B cell (primary cell): ENCODE measurements around the gene ITPKB. TPM values are rescaled to one million over a fixed set of nuclear protein-coding genes. Genes with fewer than 3 reads are reported as not detected.

Experiments
- ATAC-seq: fragments of 200-7000 bp; cut with Tn5 transposase; one replicate; pipeline ENCODE4 v1.10.0; 2021; ENCODE audit warnings: low read depth, mild to moderate bottlenecking, moderate number of reproducible peaks, moderate library complexity
- CTCF ChIA-PET: fragments of 350-600 bp; sonication (Branson Sonifier 250); formaldehyde crosslinking; loops from one replicate; lab custom pipeline; 2021; ENCODE audit warnings: antibody characterized with exemption, inconsistent platforms; lab: Charles Lee
- POLR2A ChIA-PET: fragments of 350-600 bp; sonication (Branson Sonifier 250); formaldehyde crosslinking; loops from one replicate; lab custom pipeline; 2021; ENCODE audit warnings: antibody characterized with exemption; lab: Charles Lee
- DNase-seq: peaks from one replicate; pipeline ENCODE4 v3.0.0; 2013
- H2AFZ ChIP-seq: 2 replicates; pipeline ENCODE4 v1.6.1; 2012; ENCODE audit warnings: mild to moderate bottlenecking, low read depth, low read length; ENCODE audit not compliant: insufficient read depth, poor library complexity, severe bottlenecking
- H3K27ac ChIP-seq, 2 donors: 1 replicate in 1 of 2; 2 replicates in 1 of 2; pipeline ENCODE4 v1.5.1; 2012 to 2013; ENCODE audit warnings: low read length in 2 of 2, mild to moderate bottlenecking in 2 of 2, moderate library complexity in 1 of 2
- H3K27me3 ChIP-seq, 4 experiments: fragments of 200-600 bp in 1 of 4; sonication (generic) in 1 of 4; replicated peaks in 1 of 4; 1 replicate in 2 of 4; 2 replicates in 2 of 4; pipeline versions ENCODE4 v1.6.1 to v1.7.0; 2013 to 2016; ENCODE audit warnings: low read length in 3 of 4, mild to moderate bottlenecking in 2 of 4, mixed read lengths in 1 of 4, moderate library complexity in 1 of 4; ENCODE audit not compliant: insufficient read depth in 4 of 4, control insufficient read depth in 3 of 4; ENCODE audit errors: control extremely low read depth in 1 of 4
- H3K36me3 ChIP-seq, 2 experiments: replicated peaks in 1 of 2; 1 replicate in 1 of 2; 2 replicates in 1 of 2; pipeline versions ENCODE4 v1.6.1 to v1.7.1; 2013; ENCODE audit warnings: low read length in 1 of 2; ENCODE audit not compliant: insufficient read depth in 2 of 2, control insufficient read depth in 1 of 2; ENCODE audit errors: control extremely low read depth in 1 of 2, extremely low read depth in 1 of 2
- H3K4me1 ChIP-seq, 2 donors: fragments of 200-600 bp in 1 of 2; sonication (generic) in 1 of 2; 1 replicate in 1 of 2; 2 replicates in 1 of 2; pipeline versions ENCODE4 v1.5.1 to v1.6.1; 2013 to 2017; ENCODE audit warnings: low read length in 2 of 2; ENCODE audit not compliant: control insufficient read depth in 2 of 2, insufficient read depth in 2 of 2
- H3K4me2 ChIP-seq: replicated peaks from 2 replicates; pipeline ENCODE3; 2012; ENCODE audit warnings: mild to moderate bottlenecking, low read depth, low read length; ENCODE audit not compliant: poor library complexity, severe bottlenecking
- H3K4me3 ChIP-seq, 5 experiments: fragments of 200-600 bp in 1 of 5; sonication (generic) in 1 of 5; 1 replicate in 3 of 5; 2 replicates in 2 of 5; pipeline versions ENCODE4 v1.5.1 to v1.7.0; 2011 to 2016; ENCODE audit warnings: low read length in 4 of 5, mild to moderate bottlenecking in 4 of 5, low read depth in 2 of 5, control low read depth in 1 of 5, moderate library complexity in 1 of 5; ENCODE audit not compliant: insufficient read depth in 1 of 5; ENCODE audit errors: control extremely low read depth in 1 of 5, extremely low read depth in 1 of 5
- H3K79me2 ChIP-seq: fragments of 200-600 bp; sonication (generic); one replicate; pipeline ENCODE4 v1.6.0; 2016; ENCODE audit warnings: low read length; ENCODE audit not compliant: control insufficient read depth, insufficient read depth
- H3K9ac ChIP-seq: fragments of 200-600 bp; sonication (generic); 2 replicates; pipeline ENCODE4 v1.6.1; 2017; ENCODE audit warnings: mild to moderate bottlenecking, low read length, moderate library complexity
- H3K9me3 ChIP-seq, 3 donors: one replicate each; pipeline versions ENCODE4 v1.6.1 to v1.7.1; 2013; ENCODE audit warnings: low read length in 2 of 3; ENCODE audit not compliant: control insufficient read depth in 2 of 3, insufficient read depth in 1 of 3; ENCODE audit errors: control extremely low read depth in 1 of 3
- H4K20me1 ChIP-seq: 2 replicates; pipeline ENCODE4 v1.6.0; 2012; ENCODE audit warnings: mild to moderate bottlenecking, low read length; ENCODE audit not compliant: insufficient read depth, control insufficient read depth, poor library complexity, severe bottlenecking
- H3K27ac Mint-ChIP-seq: one replicate; pipeline ENCODE4 v1.8.0; 2021; ENCODE audit warnings: mixed read lengths
- H3K27me3 Mint-ChIP-seq: one replicate; pipeline ENCODE4 v1.8.0; 2021; ENCODE audit warnings: mixed read lengths
- H3K4me1 Mint-ChIP-seq: one replicate; pipeline ENCODE4 v1.8.0; 2021; ENCODE audit warnings: mixed read lengths
- H3K4me3 Mint-ChIP-seq: one replicate; pipeline ENCODE4 v1.8.0; 2021; ENCODE audit warnings: mixed read lengths
- H3K9me3 Mint-ChIP-seq: one replicate; pipeline ENCODE4 v1.8.0; 2022; ENCODE audit warnings: mixed read lengths; ENCODE audit not compliant: insufficient read depth
- EZH2 ChIP-seq: IDR thresholded peaks from 2 replicates; pipeline ENCODE4 v1.6.1; 2012; ENCODE audit warnings: borderline replicate concordance, low read depth, mild to moderate bottlenecking, moderate library complexity, low read length; ENCODE audit not compliant: insufficient read depth, poor library complexity, severe bottlenecking
- WGBS: methylation state at CpG from one replicate; pipeline ENCODE4 v1.1.5; 2013; ENCODE audit warnings: missing lambda C conversion rate; ENCODE audit not compliant: insufficient coverage; 5-methylcytosine and 5-hydroxymethylcytosine counted together
- intact Hi-C: fragments of 100-400 bp; cut with micrococcal nuclease; formaldehyde crosslinking; loops from one replicate; pipeline ENCODE4 v1.10.0; 2022
- polyA plus RNA-seq: library from polyadenylated mRNA; depleted of rRNA; stranded (reverse); fragments of >200 nt; gene quantifications from 2 replicates; pipeline ENCODE4 v1.2.3, GENCODE V29; 2012
- total RNA-seq, 2 donors: library from RNA; stranded (reverse); fragments of 120-200 nt in 1 of 2; gene quantifications; 1 replicate in 1 of 2; 2 replicates in 1 of 2; pipeline versions ENCODE4 v1.2.3 to v1.2.4, GENCODE V29; 2013 to 2022
- TF ChIP-seq, protein P1 (sequence below): fragments of 200-600 bp; IDR thresholded peaks from one replicate; pipeline ENCODE4 v1.8.0; 2022; ENCODE audit warnings: antibody characterized with exemption, mild to moderate bottlenecking

The ITPKB gene
- total and polyA plus RNA-seq, 2 donors (not counting 1 experiment from before 2014, with no cell fraction given), result 21.8 to 93.5 TPM

DNA sequence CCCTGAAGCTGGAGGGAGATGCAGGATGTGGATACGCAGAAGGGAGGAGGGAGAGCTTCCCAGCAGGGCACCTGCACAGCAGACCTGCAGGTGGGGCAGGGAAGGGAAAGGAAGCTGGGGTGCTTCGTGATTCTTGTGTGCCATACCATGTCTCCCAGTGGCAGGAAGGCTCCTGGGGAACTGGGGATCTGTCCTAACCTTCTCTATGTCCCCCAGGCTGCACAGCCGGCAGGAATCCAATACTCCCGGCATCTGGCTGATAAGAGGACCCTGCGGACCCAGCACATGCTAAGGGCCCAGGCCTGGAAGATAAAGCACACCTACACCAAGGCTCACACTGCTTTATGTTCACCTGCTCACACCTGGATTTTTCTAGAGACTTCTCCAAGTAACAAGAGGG, 79.4 kb downstream of the ITPKB start:
- Histone ChIP-seq H3K79me2 (peaks cover 97% of the 10 kb centered on the region), H3K36me3 (peaks cover 3 to 30% of the 10 kb centered on the region in 2 experiments), H3K27me3 (no peaks in the 10 kb centered on the region), H3K27ac (peak overlapping the region in 1 of 2 donors; percentile 82), H4K20me1 (peaks cover 14% of the 10 kb centered on the region), H2AFZ (no peak overlapping the region), H3K4me2 (peak overlapping the region; percentile 60), H3K9me3 (no peaks in the 10 kb centered on the region), H3K4me3 (no peak overlapping the region), H3K9ac (no peak overlapping the region), H3K4me1 (peaks cover 47 to 69% of the 10 kb centered on the region in 2 donors)
- ATAC-seq, result no peak
- H3K4me3 Mint-ChIP-seq, result no peak overlapping the region
- H3K9me3 Mint-ChIP-seq, result no peaks in the 10 kb centered on the region
- DNase-seq, result no peak
- H3K27ac Mint-ChIP-seq, result peak overlapping the region; percentile 95
- no peaks in the 10 kb centered on the region for H3K27me3 Mint-ChIP-seq
- POLR2A ChIA-PET, result interaction anchor here (1.3 kb wide), 1 partner anchor 17 kb away, joined by 3 read pairs; no protein-coding TSS in a partner anchor
- WGBS, result 100% methylated on average over 4 of the region's 5 CpGs
- intact Hi-C loops, result loop anchor here (5.0 kb wide), 1 partner anchor 1232 kb away; the partner anchor contains the start of gene LBR
- peaks cover 82% of the 10 kb centered on the region for H3K4me1 Mint-ChIP-seq
- no peak for TF ChIP-seq EZH2
- TF ChIP-seq, protein P1, sequence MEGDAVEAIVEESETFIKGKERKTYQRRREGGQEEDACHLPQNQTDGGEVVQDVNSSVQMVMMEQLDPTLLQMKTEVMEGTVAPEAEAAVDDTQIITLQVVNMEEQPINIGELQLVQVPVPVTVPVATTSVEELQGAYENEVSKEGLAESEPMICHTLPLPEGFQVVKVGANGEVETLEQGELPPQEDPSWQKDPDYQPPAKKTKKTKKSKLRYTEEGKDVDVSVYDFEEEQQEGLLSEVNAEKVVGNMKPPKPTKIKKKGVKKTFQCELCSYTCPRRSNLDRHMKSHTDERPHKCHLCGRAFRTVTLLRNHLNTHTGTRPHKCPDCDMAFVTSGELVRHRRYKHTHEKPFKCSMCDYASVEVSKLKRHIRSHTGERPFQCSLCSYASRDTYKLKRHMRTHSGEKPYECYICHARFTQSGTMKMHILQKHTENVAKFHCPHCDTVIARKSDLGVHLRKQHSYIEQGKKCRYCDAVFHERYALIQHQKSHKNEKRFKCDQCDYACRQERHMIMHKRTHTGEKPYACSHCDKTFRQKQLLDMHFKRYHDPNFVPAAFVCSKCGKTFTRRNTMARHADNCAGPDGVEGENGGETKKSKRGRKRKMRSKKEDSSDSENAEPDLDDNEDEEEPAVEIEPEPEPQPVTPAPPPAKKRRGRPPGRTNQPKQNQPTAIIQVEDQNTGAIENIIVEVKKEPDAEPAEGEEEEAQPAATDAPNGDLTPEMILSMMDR, result no peak
- CTCF ChIA-PET, result interaction anchor here (1.0 to 5.8 kb wide), 3 partner anchors 16 to 52 kb away, joined by 3 to 38 read pairs (median 36); no protein-coding TSS in a partner anchor

DNA sequence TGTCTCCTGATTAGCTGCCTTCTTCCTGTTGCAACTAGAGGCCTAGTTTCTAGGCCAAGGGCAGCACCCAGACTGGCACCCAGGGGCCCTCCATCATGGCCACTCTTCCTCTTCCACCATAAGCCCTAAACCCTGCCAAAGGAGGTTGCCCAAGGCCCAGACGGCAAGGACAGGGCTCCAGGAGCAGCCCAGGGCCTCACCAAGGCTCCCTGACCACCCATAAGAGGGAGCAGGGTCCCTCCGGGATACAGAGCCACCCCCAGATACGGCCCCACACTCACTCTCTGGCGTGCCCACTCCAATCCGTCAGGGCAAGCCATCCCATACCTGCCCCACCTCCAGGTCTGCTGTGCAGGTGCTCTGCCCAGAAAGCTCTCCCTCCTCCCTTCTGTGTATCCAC, 79.9 kb downstream of the ITPKB start:
- H3K9me3 ChIP-seq, result no peaks in the 10 kb centered on the region
- ChIA-PET POLR2A (interaction anchor here (0.5 to 1.3 kb wide), 2 partner anchors 18 to 72 kb away, joined by 3 to 11 read pairs; no protein-coding TSS in a partner anchor), CTCF (interaction anchor here (1.0 to 1.6 kb wide), 4 partner anchors 15 to 52 kb away, joined by 3 to 4 read pairs (median 4); no protein-coding TSS in a partner anchor)
- peaks cover 3 to 26% of the 10 kb centered on the region in 2 experiments for H3K36me3 ChIP-seq
- DNase-seq, result no peak
- no peaks in the 10 kb centered on the region for H3K27me3 Mint-ChIP-seq
- H3K4me3 ChIP-seq, result no peak overlapping the region
- WGBS, result 96% methylated on average over 5 of the region's 5 CpGs
- H3K27ac ChIP-seq, result no peak overlapping the region
- no peak overlapping the region for H3K4me3 Mint-ChIP-seq
- no peak for TF ChIP-seq EZH2
- TF ChIP-seq, protein P1, result no peak
- H3K4me2 ChIP-seq, result no peak overlapping the region
- H3K4me1 ChIP-seq, result peaks cover 42 to 64% of the 10 kb centered on the region in 2 donors
- H3K27ac Mint-ChIP-seq, result peak overlapping the region; percentile 67
- H4K20me1 ChIP-seq, result peaks cover 10% of the 10 kb centered on the region
- no peak for ATAC-seq
- no peaks in the 10 kb centered on the region for H3K27me3 ChIP-seq
- H3K9ac ChIP-seq, result no peak overlapping the region
- no peak overlapping the region for H2AFZ ChIP-seq
- H3K9me3 Mint-ChIP-seq, result no peaks in the 10 kb centered on the region
- intact Hi-C loops, result no loop called here
- H3K79me2 ChIP-seq, result peaks cover 97% of the 10 kb centered on the region
- peaks cover 77% of the 10 kb centered on the region for H3K4me1 Mint-ChIP-seq
